Neural cell (in vitro differentiated cells): Measurements from ENCODE around the gene PANK4.

ENCODE experiments used
- CTCF ChIP-seq: fragments of 450-650 bp; IDR thresholded peaks from 2 replicates; pipeline ENCODE4 v1.5.1; 2014; ENCODE audit warnings: antibody characterized with exemption, mild to moderate bottlenecking, moderate library complexity; ENCODE audit not compliant: poor library complexity, severe bottlenecking
- EZH2 ChIP-seq: fragments of 200-600, 300-800 bp; shearing (Covaris generic), sonication (generic); IDR thresholded peaks from 2 replicates; pipeline ENCODE4 v1.6.1; 2014; ENCODE audit warnings: antibody characterized with exemption, low read length, borderline replicate concordance, mild to moderate bottlenecking; ENCODE audit not compliant: insufficient read depth, poor library complexity, severe bottlenecking
- SMC3 ChIP-seq: fragments of 450-650 bp; conservative IDR thresholded peaks from 2 replicates; pipeline ENCODE4 v1.6.1; 2014; ENCODE audit warnings: antibody characterized with exemption, mild to moderate bottlenecking, moderate library complexity; ENCODE audit not compliant: poor library complexity
- TAF1 ChIP-seq: IDR thresholded peaks from 2 replicates; pipeline ENCODE4 v1.6.1; 2012; ENCODE audit warnings: low read depth

- TF ChIP-seq CTCF (no peak), TAF1 (no peak), EZH2 (no peak), SMC3 (no peak)
Measured at GRCh38 chr1:2517966-2518365, 8.4 kb downstream of the PANK4 start.
